Kasumi-1 (cell line): Measurements from ENCODE around the gene ZNRD2.
A peak's percentile ranks its signal among the peaks of the same experiment; 100 is the strongest.

Source experiments
- DNase-seq, 2 experiments: peaks; one replicate each; lab custom pipeline; 2025; lab: John Stamatoyannopoulos, UW

ZNRD2 gene

DNA sequence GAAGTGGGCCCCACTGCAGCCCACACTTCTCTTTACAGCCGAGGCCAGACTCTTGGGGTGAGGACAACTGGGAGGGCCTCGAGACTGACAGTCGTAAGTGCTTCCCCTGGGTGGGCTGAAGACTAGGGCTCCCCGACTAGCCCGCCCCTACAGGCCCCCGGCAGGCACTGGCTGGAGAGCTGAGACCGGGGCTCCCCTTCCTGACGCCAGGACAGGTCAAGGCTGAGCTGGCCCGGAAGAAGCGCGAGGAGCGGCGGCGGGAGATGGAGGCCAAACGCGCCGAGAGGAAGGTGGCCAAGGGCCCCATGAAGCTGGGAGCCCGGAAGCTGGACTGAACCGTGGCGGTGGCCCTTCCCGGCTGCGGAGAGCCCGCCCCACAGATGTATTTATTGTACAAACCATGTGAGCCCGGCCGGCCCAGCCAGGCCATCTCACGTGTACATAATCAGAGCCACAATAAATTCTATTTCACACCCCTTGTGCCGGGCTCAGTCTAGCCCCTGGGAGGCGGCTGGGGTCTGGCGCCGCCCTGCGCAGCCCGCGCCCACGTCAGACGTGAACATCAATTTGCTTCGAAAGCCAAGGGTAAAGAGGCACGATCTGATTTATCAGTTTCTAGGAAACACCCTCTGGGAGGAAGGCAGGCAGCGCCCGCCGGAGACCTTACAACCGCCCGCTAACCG lies 31.9 kb upstream of the ZNRD2 start:
- no peak for DNase-seq

DNA sequence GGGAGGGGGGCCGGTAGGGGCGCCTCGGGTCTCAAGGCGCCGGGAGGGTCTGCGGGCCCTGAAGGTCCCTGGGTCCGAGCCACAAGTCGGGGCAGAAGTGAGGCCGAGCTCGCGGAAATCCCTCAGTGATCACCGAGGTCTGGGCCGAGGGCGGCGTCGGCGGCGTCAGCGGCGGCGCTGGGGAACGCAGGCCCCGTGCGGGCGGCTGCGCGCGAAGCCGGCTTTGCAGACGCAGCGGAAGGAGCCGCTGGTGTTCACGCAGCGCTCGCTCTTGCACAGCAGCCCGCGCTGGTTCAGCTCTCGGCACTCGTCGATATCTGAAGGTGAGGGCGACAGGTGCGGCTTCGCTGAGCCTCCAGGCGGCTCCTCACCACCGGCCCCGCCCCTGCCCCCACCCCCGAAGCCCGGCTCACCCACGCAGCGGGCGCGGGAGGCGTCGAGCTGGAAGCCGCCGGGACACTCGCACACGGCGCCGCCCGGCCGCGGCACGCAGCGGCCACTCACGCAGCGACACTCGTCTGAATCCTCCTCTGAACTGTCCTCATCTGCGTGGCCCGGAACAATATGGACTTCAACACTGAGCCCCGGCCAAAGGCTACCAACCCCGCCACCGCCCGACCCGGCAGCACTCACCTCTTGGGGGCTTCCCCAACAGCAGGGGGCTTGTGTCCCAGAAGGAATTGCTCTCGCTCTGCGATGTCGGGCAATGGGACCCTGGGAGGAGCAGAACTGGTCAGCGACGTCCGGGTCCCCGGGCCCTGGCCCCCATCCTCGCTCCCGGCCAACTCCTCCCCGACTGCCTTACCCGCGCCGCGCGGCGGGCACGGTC lies 31.1 kb upstream of the ZNRD2 start:
- DNase-seq, result no peak

DNA sequence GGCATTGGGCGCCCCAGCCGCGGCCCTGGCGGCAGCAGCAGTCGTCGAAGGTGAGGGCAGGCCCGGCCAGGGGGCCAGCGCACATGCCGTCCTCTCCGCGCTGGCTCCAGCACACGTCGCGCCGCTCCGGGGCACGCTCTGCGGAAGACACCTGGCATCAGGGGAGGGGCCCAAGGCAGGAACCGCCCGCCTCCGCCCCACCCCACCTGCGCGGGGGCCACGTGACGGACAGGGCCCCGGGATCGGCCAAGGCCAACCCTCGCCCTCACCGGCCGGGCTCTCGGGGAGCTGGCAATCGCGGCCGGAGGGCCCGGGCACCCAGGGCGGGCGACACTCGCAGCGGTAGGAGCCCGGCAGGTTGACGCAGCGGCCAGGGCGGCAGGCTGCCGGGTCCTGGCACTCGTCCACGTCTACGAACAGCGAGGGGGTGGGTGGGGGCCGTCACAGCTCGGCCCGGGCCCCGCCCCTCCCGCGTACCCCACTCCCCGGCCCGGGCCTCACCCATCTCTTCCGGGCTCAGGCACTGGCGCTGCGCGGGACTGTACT lies 30.5 kb upstream of the ZNRD2 start:
- DNase-seq, result peak in 1 of 2 experiments; percentile 43

DNA sequence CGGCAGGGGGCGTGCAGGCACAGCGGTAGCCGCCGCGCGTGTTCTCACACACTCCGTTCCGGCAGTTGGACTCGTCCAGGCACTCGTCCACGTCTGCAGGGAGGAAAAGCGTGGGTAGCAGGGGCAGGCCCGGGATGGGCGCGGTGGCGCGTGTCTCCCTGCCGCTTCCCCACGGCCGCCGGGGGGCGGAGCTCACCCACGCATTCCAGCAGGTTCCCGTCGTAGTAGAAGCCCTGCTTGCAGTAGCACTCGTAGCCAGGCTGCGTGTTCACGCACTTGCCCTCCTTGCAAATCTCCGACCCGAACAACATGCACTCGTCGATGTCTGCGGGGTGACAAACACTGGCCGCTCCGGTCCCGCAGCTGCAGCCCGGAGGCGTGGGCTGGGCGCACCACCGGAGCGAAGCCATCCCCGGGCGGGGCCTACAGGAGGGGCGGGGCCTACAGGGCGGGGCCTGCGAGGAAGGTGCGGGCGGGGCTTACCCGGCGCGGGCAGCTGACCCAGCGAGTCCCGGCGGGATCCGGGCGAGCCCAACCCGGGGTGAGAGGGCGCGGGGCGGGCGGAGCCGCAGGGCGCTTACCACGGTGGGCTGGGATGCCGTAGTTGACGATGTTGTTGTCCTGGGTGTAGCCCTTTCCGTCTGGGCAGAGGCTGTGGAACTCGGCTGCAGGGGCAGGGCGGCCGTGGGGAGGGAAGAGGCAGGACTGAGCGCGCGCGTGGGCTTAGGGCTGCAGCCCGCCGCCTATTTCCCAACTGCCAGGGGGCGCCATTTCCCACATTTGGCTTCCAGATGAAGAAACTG lies 29.8 kb upstream of the ZNRD2 start:
- DNase-seq, result peak; percentile 75 to 83

DNA sequence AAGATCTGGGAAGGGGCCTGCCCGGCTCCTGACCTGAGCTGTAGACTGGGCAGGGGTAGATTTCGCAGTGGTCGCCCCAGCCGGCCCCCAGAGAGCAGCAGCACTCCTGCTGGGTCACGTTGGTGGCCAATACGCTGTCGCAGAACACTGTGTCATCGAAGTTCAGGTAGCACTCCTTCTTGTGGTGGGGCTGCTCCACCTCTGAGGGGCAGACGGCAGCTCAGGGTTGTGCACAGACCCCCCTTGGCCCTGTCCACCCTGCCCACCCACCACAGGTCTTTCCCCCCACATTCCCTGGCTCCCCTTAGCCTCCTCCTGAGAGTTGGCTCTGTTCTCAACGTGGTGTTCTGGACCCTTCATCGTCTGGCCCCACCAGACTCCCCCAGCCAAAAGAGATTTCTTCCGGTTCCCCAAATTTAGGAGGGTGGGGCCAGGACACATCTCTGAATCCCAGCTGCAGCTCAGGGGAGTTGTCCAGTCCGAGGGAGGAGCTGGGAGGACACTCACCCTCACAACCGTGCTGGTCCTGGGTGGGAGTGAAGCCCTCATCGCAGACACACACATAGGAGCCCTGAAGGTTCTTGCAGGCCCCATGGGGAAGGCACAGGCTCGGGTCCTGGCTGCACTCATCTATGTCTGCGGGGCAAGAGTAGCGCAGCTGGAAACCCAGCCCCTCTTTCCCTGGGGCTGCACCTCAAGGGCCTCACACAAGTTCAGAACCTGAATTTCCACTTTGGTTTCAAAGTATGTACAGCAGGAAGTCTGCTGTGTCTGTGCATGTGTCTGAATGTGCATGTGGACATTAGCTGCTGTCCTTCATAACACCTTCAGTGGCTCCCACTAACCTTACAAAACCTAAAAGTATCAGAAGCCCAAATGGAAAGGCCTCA lies 28.9 kb upstream of the ZNRD2 start:
- DNase-seq, result no peak

DNA sequence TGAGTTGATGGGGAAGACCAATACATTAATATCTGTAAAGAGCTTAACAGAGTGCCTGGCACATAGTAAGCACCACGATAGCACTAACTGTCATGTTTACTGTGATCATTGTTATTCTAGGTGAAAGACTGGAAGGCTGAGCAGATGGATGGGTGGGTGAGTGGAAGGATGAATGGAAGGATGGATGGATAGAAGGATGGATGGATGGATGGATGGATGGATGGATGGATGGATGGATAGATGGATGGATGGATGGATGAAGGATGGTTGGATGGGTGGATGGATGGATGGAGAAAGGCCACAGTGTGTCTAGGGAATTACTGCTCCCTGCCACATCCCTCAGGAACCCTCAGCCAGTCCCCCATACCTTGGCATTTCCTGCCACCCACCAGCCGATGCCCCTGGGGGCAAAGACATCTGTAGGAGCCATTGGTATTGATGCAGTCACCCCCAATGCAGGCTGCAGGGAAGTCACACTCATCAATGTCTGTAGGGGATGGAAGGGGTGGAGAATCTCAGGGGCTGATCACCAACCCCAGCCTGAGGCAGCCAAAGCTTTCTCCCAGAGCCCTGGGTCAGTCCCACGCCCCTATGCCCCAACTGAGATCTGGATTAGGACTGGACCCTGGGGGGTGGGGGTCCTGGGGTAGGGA lies 27.4 kb upstream of the ZNRD2 start:
- DNase-seq, result no peak

DNA sequence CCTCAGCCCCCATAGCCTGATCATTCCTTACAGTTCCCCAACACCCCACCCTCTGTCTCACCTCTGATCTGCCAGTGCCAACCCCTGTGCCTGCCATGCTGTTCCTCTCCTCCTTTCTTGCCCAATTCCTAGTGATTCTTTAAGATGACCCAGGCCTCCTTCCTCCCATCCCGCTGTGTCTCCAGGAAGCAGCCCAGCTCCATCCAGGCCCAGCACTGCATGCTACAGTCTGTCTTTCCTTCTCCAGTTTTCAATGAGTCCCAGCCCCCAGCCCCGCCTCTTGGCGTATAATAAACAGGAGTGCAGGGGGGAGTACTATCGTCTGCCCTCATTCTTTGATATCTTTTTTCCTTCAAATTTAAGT lies 24.4 kb upstream of the ZNRD2 start:
- no peak for DNase-seq

DNA sequence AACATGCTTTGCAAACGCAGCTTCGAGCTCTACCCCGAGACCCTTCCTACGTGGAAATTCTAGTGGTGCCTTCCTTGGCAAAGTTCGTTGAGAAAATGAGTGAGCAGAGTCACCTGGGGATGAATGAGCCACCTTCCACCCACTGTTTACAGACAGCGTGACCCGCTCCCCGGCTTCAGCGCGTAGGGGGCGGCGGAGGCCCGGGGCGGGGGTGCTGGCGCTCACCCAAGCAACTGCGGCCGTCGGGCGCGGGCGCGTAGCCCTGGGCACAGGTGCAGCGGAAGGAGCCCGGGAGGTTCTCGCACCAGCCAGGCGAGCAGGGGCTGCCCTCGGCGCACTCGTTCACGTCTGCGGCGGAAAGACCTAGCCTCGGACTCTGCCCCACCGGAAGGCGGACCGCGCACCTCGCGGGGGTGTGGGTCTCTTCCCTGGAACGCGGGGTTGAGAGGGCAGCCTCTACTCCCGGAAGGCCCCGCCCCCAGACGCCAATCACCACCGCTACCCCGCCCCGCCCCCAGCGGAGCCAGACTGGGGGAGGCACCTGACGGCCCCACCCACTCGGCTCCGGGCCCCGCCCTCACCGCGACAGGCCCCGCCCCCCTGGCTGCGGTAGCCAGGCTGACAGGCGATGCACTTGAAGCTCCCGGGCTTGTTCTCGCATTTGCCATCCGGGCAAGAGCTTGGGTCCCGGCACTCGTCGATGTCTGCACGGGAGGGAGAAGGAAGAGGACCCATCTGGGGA lies 23.9 kb upstream of the ZNRD2 start:
- DNase-seq, result peak; percentile 58 to 76

DNA sequence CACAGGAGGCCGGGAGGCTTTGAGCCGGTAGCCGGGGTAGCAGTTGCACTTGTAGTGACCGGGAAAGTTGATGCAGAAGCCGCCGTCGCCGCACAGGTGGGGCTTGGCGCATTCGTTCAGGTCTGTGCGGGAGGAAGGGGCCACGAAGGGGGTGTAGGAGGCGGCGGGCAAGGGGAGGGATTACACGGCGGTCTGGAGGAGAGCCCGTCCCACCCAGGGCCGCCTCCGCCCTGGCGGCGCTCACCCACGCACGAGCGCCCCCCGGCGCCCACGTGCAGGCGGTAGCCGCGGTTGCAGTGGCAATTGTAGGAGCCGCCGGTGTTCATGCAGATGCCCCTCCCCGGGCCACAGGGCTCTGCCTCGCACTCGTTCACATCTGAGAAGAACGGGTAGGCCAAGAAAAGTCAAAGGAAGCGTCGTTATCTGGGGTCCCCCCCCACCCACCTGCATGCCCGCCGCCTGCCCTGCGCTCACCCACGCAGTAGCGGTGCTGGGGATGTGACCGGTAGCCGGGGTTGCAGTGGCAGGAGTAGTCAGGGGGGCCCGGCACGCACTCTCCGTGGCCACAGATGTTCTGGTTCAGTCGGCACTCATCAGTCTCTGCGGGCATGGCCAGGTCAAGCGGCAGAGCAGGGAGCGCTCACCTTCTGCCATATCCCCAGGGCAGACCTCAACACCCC lies 22.7 kb upstream of the ZNRD2 start:
- DNase-seq, result no peak

DNA sequence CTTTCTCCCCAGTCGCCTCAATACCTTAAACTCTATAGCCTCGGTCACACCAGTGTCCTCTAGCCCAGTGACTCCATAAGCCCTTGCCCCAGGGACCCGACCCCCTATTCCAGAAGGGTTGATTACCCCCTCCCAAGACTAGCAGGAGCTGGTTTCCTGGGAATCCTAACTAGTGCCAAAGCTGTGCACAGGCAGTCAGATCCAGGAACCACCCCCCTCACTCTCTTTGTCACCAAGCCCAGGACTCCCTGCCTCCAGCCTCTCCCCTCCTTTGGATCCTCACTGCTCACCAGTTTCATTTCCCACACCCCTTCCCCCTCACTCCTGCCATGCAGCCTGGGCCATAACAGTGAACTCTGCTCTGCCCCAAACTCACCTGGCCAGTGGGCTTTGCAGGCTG lies 21.9 kb upstream of the ZNRD2 start:
- no peak for DNase-seq

DNA sequence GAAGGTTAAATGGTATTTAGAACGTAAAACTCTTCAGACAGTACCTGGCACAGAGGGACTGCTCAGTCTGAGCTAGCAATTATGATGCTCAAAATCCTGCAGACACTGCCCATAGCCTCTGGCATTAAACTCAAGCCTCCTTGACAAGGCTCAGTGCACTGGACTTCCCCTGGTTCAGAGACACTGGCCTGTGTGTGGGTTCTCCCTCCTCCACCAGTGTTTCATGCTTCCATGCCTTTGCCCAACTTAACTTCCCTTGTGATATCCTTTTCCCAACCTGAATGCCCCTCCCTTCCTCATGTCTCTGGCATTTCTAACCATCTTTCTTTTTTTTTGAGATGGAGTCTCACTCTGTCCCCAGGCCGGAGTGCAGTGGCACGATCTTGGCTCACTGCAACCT lies 21.2 kb upstream of the ZNRD2 start:
- DNase-seq, result no peak

DNA sequence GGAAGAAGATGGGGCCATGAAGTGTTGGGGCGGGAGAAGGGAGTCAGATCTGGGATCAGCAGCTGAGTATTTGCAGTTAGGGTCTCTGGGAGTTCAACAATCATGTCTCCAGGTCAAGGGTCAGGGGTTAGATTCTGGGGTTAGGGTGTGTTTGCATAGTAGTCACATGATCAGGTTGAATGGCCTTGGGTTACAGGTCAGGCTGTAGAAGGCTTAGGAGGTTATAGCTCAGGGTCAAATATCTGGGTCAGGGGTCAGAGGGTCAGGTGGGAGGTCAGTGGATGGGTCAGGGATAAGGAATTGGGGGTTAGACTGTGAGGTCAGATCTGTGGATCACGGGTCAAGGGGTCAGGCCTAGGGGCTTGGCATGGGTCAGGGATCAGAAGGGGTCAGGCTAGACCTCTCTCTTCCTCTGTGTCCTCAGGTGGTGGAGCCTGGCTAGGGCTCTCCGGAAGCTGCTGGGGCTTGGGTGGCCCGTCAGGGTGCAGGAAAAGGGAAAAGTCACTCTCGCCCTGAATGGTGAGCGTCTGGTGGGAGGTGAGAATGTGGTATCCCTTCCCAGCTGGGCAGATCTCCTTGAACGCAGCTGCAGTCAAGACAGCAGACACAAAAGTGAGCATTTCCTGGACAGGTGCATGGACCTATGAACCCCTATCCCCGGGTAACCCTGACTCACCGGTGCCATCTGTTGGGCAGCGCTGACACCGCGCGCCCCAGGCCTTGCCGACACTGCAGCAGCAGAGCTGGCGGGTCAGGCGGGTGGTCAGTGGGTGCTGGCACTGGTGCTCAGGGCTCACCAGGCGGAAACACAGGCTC lies 18.5 kb upstream of the ZNRD2 start:
- peak; percentile 16 to 27 for DNase-seq

DNA sequence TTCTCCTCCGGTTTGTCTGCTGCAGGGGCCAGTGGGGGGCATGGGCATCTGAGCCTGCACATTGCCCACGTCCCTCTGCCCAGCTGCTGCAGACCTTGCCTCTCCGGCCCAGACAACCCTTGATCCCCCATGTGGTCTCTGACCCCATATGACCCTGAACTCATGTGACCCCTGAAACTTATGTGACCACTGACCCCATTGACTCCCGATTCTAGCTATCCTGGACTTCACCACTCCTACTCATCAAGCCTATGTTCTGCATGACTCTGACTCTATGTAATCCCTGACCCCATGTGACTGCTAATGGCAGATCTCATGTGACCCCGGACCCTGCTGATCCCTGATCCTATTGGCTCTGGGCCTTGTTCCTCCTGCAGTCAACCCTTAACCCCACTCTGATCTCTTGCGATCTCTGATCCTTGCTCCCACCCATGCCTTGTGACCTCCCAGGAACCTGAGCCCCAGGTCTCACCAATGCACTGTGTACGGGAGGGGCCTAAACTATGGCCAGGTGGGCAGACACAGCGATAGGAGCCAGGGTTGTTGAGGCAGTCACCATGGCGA lies 17.8 kb upstream of the ZNRD2 start:
- DNase-seq, result peak in 1 of 2 experiments; percentile 14

DNA sequence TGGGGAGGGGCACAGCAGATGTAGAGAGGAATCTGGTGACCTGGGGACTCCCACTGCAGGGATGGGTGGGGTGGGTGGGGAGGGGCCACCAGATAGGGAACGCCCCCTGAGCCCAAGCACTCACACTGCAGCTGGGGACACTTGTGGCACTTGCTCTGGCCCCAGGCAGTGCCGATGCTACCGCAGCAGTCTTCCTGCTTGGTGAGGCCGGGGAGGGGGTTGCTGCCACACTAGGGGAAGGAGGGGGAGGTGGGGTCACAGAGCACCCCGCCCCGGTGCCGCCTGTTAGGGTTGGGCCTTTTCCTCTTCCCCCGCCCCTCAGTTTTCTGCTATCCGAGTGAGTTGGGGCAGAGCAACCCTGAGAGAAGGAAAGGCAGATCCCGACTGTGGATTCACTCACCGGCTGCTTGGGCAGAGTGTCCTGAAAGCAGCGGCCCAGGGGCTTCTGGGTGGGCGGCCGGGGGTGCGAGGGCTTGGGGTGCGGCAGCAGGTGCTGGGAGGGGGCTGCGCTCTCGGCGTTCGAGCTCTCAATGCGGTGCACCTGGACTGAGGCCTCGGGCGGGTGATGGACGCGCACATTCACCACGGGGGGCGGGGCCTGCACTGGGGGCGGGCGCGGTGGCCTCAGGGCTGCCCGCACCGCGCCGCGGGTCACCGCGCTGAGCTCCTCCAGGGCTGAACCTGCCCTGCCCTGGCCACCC lies 16.8 kb upstream of the ZNRD2 start:
- DNase-seq, result peak; percentile 53 to 60

DNA sequence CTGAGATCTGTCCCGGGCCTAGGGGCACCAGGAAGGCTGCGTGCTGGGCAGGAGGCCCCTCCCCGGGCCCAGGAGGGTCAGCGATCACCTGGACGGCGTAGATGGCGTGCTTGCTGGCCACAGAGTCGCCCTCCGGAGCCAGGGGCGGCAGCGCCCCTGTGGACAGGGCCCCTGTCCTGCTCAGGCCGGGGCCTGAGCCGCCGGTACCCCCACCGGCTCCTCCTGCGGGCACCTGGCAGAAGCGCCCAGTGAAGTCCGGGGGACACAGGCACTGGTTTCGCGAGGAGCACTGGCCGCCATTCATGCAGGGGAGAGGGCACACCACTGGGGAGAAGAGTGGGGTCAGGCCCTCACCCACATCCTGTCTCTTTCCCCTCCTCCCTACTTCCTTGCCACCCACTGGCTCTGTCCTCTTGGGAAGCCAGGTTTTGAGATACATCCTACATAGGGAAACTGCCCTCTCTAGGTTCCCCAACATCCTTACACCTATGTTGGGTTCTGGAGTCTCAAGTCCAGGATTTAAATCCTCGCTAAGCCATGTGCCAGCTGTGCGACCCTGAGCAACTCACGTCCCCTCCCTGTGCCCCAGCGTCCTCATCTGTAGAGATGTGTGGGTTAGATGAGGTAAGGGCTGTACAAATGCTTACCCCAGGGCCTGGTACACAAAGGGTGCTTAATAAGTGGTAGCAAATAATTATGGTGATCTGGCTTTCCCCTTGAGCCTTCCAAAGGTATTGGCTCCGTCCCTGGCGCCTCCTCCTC lies 16.0 kb upstream of the ZNRD2 start:
- no peak for DNase-seq

DNA sequence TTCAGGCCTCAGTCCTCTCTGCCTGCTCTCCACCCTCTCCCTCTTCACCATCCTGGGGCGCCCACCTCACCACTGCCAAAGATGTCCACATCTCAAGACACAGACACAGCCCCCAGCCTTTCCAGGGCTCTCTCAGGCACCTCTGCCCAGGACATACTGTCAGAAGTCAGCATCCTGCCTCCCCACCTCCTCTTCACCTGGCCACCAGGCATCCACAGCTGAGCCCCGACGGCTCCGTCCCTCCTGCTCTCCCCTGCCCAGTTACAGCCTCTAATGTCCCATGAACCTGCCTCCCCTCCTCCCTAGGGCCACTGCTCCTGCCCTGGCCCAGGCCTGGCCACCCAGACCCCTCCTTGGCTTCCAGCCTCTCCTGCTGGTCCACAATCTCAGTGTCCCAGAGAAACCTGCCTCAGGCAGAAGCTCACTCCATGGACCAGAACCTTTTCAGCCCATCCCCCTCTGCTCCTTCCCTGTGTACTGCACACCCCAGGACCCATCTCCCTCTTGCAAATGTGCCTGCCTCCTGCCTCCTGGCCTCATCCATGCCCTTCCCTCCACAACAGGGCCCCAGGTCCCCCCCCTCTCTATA lies 15.3 kb upstream of the ZNRD2 start:
- DNase-seq, result no peak
